Body of pancreas (tissue), 4 donors: ENCODE results near the gene VNN1.

ENCODE experiments used
- POLR2A ChIP-seq, 3 donors: fragments of 450-650 bp; IDR thresholded peaks; one replicate each; pipeline ENCODE4 v1.6.1; 2016; ENCODE audit warnings: antibody characterized with exemption in 3 of 3, mild to moderate bottlenecking in 2 of 3
- TF ChIP-seq, protein P1 (sequence below), 7 experiments: fragments of 450-650 bp in 4 of 7; fragments of 200-600 bp in 3 of 7; sonication (generic) in 3 of 7; IDR thresholded peaks; one replicate each; pipeline ENCODE4 v1.5.1; 2016 to 2019; ENCODE audit warnings: antibody characterized with exemption in 7 of 7

DNA sequence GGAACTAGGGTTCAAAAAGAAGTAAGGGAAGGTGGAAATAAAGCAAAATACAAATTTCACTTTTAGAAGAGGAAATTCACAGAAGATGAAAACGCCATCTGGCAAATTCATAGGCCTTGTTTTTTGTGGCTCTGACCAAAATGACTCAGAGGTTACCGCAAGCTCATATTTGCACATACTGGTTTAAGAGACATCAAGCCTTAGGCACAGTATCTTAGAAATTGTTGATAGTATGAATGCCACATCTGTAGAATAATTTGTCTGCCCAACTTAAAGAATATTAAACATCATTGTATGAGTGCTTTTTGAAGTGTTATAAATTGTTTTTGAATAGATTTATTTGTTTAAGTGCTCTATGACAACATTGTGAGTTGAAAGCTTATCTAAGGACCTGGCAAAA is 65.5 kb downstream of the VNN1 start:
- no peak for TF ChIP-seq POLR2A (IDR thresholded peaks at IDR 0.05)
- TF ChIP-seq, protein P1, sequence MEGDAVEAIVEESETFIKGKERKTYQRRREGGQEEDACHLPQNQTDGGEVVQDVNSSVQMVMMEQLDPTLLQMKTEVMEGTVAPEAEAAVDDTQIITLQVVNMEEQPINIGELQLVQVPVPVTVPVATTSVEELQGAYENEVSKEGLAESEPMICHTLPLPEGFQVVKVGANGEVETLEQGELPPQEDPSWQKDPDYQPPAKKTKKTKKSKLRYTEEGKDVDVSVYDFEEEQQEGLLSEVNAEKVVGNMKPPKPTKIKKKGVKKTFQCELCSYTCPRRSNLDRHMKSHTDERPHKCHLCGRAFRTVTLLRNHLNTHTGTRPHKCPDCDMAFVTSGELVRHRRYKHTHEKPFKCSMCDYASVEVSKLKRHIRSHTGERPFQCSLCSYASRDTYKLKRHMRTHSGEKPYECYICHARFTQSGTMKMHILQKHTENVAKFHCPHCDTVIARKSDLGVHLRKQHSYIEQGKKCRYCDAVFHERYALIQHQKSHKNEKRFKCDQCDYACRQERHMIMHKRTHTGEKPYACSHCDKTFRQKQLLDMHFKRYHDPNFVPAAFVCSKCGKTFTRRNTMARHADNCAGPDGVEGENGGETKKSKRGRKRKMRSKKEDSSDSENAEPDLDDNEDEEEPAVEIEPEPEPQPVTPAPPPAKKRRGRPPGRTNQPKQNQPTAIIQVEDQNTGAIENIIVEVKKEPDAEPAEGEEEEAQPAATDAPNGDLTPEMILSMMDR (IDR thresholded peaks at IDR 0.05) = no peak
